Fibroblast of mammary gland (primary cell): ENCODE data around the gene FBXO46.
"Not testable (repeated sequence)": the region's sequence is repeated elsewhere in the genome, so short reads cannot be mapped to it uniquely, and the experiment has no call there.

ENCODE experiments used
- DNase-seq: peaks from one replicate; pipeline ENCODE4 v3.0.0-alpha.2; 2010; ENCODE audit warnings: low read depth
- H3K4me3 ChIP-seq: 2 replicates; pipeline ENCODE4 v1.5.1; 2011; ENCODE audit warnings: low read depth, mild to moderate bottlenecking, low read length, moderate library complexity; ENCODE audit not compliant: control insufficient read depth
- CTCF ChIP-seq: conservative IDR thresholded peaks from 2 replicates; pipeline ENCODE4 v1.5.1; 2011; ENCODE audit warnings: low read depth, low read length, inconsistent platforms; ENCODE audit not compliant: control insufficient read depth, insufficient read depth

FBXO46 gene

GRCh38 chr19:45761714-45762113 is 31.0 kb upstream of the FBXO46 start:
- no peak overlapping the region for H3K4me3 ChIP-seq
- no peak for TF ChIP-seq CTCF
- no peak for DNase-seq

GRCh38 chr19:45758921-45759320 is 28.2 kb upstream of the FBXO46 start:
- no peak for TF ChIP-seq CTCF
- no peak overlapping the region for H3K4me3 ChIP-seq
- DNase-seq: no peak

GRCh38 chr19:45757695-45758094 is 27.0 kb upstream of the FBXO46 start:
- no peak for DNase-seq
- no peak for TF ChIP-seq CTCF
- H3K4me3 ChIP-seq: no peak overlapping the region

- DNase-seq: no peak
- no peak overlapping the region for H3K4me3 ChIP-seq
- no peak for TF ChIP-seq CTCF
Observed at GRCh38 chr19:45754323-45754722, 23.6 kb upstream of the FBXO46 start.

GRCh38 chr19:45753548-45753947 is 22.9 kb upstream of the FBXO46 start:
- no peak for TF ChIP-seq CTCF
- no peak for DNase-seq
- no peak overlapping the region for H3K4me3 ChIP-seq

GRCh38 chr19:45752639-45753038 is 21.9 kb upstream of the FBXO46 start:
- TF ChIP-seq CTCF: no peak
- peak; percentile 95 for DNase-seq
- H3K4me3 ChIP-seq: no peak overlapping the region

GRCh38 chr19:45751483-45751882 is 20.8 kb upstream of the FBXO46 start:
- not testable (repeated sequence) for H3K4me3 ChIP-seq, DNase-seq

GRCh38 chr19:45747513-45747912 is 16.8 kb upstream of the FBXO46 start:
- H3K4me3 ChIP-seq: no peak overlapping the region
- DNase-seq: no peak
- TF ChIP-seq CTCF: no peak
